Activated CD8-positive, alpha-beta memory T cell treated with anti-CD3 and anti-CD28 coated beads, Interleukin-2, amount 50 U/mL, for 48 hours (primary cell): ENCODE measurements around the gene ZFHX2.
"Not testable (repeated sequence)": the region's sequence is repeated elsewhere in the genome, so short reads cannot be mapped to it uniquely, and the experiment has no call there.

Experiments
- DNase-seq: peaks from one replicate; pipeline ENCODE4 v3.0.0-alpha.2; 2020

The ZFHX2 gene

GRCh38 chr14:23538785-23539184 lies 12.8 kb downstream of the ZFHX2 start:
- no peak for DNase-seq

GRCh38 chr14:23538050-23538718 lies 13.4 kb downstream of the ZFHX2 start:
- DNase-seq: no peak

- DNase-seq: no peak
Observed at GRCh38 chr14:23537351-23538049, 14.1 kb downstream of the ZFHX2 start.

- DNase-seq: not testable (repeated sequence)
Observed at GRCh38 chr14:23536906-23537305, 14.7 kb downstream of the ZFHX2 start.

- DNase-seq: no peak
Observed at GRCh38 chr14:23536494-23536893, 15.1 kb downstream of the ZFHX2 start.

- DNase-seq: no peak
Observed at GRCh38 chr14:23535943-23536342, 15.6 kb downstream of the ZFHX2 start.

- DNase-seq: no peak
Observed at GRCh38 chr14:23533652-23534435, 17.7 kb downstream of the ZFHX2 start.

- DNase-seq: no peak
Observed at GRCh38 chr14:23532658-23533057, 18.9 kb downstream of the ZFHX2 start.

- DNase-seq: no peak
Observed at GRCh38 chr14:23531391-23531790, 20.2 kb downstream of the ZFHX2 start.

- no peak for DNase-seq
Observed at GRCh38 chr14:23530375-23531055, 21.1 kb downstream of the ZFHX2 start.

GRCh38 chr14:23529016-23529415 lies 22.5 kb downstream of the ZFHX2 start:
- no peak for DNase-seq

GRCh38 chr14:23528555-23528954 lies 23.0 kb downstream of the ZFHX2 start:
- no peak for DNase-seq

- DNase-seq: no peak
Observed at GRCh38 chr14:23525611-23526010, 26.0 kb downstream of the ZFHX2 start.

GRCh38 chr14:23524954-23525353 lies 26.6 kb downstream of the ZFHX2 start:
- no peak for DNase-seq

GRCh38 chr14:23523229-23524016 lies 28.1 kb downstream of the ZFHX2 start:
- DNase-seq: no peak

GRCh38 chr14:23522643-23523198 lies 28.8 kb downstream of the ZFHX2 start:
- no peak for DNase-seq

GRCh38 chr14:23521785-23522640 lies 29.6 kb downstream of the ZFHX2 start:
- no peak for DNase-seq

GRCh38 chr14:23520899-23521533 lies 30.5 kb downstream of the ZFHX2 start:
- DNase-seq: no peak

GRCh38 chr14:23518709-23519108 lies 32.9 kb downstream of the ZFHX2 start:
- no peak for DNase-seq

GRCh38 chr14:23517650-23518326 lies 33.8 kb downstream of the ZFHX2 start:
- DNase-seq: no peak
